Testis (tissue), 3 donors: ENCODE measurements around the gene FKBP1B. TPM values are rescaled to one million over a fixed set of nuclear protein-coding genes. Genes with fewer than 3 reads are reported as not detected.

Source experiments
- DNase-seq: peaks from one replicate; pipeline ENCODE4 v3.0.0-alpha.2; 2019
- H3K27ac ChIP-seq, 2 donors: fragments of 200-600 bp; sonication (generic); one replicate each; pipeline ENCODE4 v1.5.1; 2019
- H3K27me3 ChIP-seq: fragments of 200-600 bp; sonication (generic); one replicate; pipeline ENCODE4 v1.5.1; 2019
- H3K36me3 ChIP-seq: fragments of 200-600 bp; sonication (generic); one replicate; pipeline ENCODE4 v1.5.1; 2017; ENCODE audit warnings: low read depth; ENCODE audit errors: missing control alignments
- H3K4me1 ChIP-seq: fragments of 200-600 bp; sonication (generic); one replicate; pipeline ENCODE4 v1.5.1; 2019
- H3K4me3 ChIP-seq, 2 donors: fragments of 200-600 bp; sonication (generic); one replicate each; pipeline ENCODE4 v1.5.1; 2017 to 2019
- H3K9me3 ChIP-seq: fragments of 200-600 bp; sonication (generic); one replicate; pipeline ENCODE4 v1.5.1; 2017
- POLR2A ChIP-seq: fragments of 450-650 bp; IDR thresholded peaks from one replicate; pipeline ENCODE4 v1.6.1; 2017; ENCODE audit warnings: antibody characterized with exemption, mild to moderate bottlenecking, moderate library complexity
- WGBS, 2 donors: methylation state at CpG; one replicate each; pipeline ENCODE4 v1.1.5; 2018; 5-methylcytosine and 5-hydroxymethylcytosine counted together
- intact Hi-C: fragments of 100-400 bp; cut with DNase I; formaldehyde crosslinking; loops from one replicate; pipeline ENCODE4 v1.15.1; 2023; ENCODE audit warnings: low total_unique reads
- polyA plus RNA-seq: library from polyadenylated mRNA; stranded (reverse); fragments of 350-450 nt; fragmentation: Illumina TruSeq; extraction: RNeasy Lipid Tissue Mini Kit (QIAGEN cat#74804); gene quantifications from one replicate; pipeline ENCODE4 v1.2.3, GENCODE V29; 2014; ENCODE audit warnings: low read depth, low replicate concordance; ENCODE audit not compliant: insufficient read depth
- total RNA-seq, 2 donors: library from RNA; depleted of rRNA; stranded (reverse); fragments of >200 nt; gene quantifications; one replicate each; pipeline ENCODE4 v1.2.3, GENCODE V29; 2016
- TF ChIP-seq, protein P1 (sequence below), 3 experiments: fragments of 450-650 bp in 2 of 3; fragments of 200-600 bp in 1 of 3; sonication (generic) in 1 of 3; IDR thresholded peaks; one replicate each; pipeline ENCODE4 v1.5.1; 2016 to 2019; ENCODE audit warnings: antibody characterized with exemption in 3 of 3, mild to moderate bottlenecking in 2 of 3, moderate library complexity in 1 of 3

Gene FKBP1B
- total and polyA plus RNA-seq, 3 donors from 2014 or later = 2.7 to 3.6 (median 3.0) TPM

DNA sequence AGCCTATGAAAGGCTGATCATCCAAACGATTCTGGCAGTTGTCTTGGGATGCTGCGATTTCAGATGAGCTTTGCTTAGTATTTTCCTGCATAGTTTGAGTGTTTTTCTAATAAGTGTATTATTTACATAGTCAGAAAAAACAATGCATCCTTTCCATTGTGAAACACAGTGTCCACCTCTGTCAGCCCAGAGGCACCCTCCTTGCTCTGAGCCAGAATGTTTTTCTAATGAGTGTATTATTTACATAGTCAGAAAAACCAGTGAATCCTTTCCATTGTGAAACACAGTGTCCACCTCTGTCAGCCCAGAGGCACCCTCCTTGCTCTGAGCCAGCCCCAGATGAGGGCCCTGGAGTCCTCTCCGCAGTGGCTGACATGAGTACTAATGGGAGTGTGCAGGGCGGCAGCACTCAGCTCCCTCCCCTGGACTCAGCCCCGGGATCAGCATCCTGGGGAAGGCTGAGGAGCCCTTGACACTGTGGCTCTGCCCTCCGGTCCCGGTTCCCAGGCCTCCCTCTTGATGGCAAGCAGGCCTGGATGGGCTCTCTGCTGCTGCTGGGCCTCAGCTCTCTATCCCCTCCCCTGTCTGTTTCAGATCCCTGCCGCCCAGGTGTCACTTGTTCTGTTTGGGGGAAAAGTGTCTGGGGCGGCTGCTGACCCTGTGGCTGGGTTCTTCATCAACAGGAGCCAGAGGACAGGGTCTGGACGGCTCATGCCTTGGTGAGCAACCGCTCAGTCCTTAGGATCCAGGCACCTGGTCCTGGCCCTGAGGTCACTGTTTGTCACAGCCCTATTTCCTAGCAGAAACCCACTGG lies 33.8 kb upstream of the FKBP1B start:
- Histone ChIP-seq H3K4me3 (no peak overlapping the region), H3K4me1 (no peaks in the 10 kb centered on the region), H3K27me3 (no peaks in the 10 kb centered on the region), H3K36me3 (no peaks in the 10 kb centered on the region), H3K9me3 (no peaks in the 10 kb centered on the region), H3K27ac (no peak overlapping the region)
- TF ChIP-seq, protein P1, sequence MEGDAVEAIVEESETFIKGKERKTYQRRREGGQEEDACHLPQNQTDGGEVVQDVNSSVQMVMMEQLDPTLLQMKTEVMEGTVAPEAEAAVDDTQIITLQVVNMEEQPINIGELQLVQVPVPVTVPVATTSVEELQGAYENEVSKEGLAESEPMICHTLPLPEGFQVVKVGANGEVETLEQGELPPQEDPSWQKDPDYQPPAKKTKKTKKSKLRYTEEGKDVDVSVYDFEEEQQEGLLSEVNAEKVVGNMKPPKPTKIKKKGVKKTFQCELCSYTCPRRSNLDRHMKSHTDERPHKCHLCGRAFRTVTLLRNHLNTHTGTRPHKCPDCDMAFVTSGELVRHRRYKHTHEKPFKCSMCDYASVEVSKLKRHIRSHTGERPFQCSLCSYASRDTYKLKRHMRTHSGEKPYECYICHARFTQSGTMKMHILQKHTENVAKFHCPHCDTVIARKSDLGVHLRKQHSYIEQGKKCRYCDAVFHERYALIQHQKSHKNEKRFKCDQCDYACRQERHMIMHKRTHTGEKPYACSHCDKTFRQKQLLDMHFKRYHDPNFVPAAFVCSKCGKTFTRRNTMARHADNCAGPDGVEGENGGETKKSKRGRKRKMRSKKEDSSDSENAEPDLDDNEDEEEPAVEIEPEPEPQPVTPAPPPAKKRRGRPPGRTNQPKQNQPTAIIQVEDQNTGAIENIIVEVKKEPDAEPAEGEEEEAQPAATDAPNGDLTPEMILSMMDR (IDR thresholded peaks at IDR 0.05) = no peak
- no peak for TF ChIP-seq POLR2A
- intact Hi-C loops = no loop called here
- WGBS, 2 donors = 77 to 87% methylated on average over 9 of the region's 11 CpGs
- no peak for DNase-seq

DNA sequence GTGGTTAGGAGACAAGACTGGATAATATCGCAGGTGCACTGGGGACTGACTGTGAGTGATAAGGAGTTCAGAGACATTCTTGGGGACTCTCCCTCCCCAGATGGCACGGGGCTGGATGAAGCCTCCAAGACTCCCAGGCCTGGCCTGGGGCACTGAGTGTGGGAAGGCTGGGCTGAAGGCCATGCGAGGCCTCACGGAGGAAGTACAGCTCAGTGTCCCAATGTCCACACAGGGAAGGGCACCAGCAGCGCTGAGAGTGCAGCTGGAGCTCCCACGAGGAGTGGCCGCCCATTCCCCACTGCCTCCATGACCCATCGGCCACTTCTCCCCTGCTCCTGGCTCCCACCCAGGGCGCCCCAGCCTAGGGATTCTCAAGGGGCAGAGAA lies 33.2 kb upstream of the FKBP1B start:
- intact Hi-C loops = no loop called here
- TF ChIP-seq, protein P1 (IDR thresholded peaks at IDR 0.05) = no peak
- TF ChIP-seq POLR2A = no peak
- no peaks in the 10 kb centered on the region for H3K9me3 ChIP-seq
- no peak overlapping the region for H3K27ac ChIP-seq
- DNase-seq = no peak
- no peaks in the 10 kb centered on the region for H3K4me1 ChIP-seq
- no peak overlapping the region for H3K4me3 ChIP-seq
- no peaks in the 10 kb centered on the region for H3K36me3 ChIP-seq
- WGBS, 2 donors = 77 to 91% methylated on average over 6 to 9 of the region's 9 CpGs
- H3K27me3 ChIP-seq = no peaks in the 10 kb centered on the region

DNA sequence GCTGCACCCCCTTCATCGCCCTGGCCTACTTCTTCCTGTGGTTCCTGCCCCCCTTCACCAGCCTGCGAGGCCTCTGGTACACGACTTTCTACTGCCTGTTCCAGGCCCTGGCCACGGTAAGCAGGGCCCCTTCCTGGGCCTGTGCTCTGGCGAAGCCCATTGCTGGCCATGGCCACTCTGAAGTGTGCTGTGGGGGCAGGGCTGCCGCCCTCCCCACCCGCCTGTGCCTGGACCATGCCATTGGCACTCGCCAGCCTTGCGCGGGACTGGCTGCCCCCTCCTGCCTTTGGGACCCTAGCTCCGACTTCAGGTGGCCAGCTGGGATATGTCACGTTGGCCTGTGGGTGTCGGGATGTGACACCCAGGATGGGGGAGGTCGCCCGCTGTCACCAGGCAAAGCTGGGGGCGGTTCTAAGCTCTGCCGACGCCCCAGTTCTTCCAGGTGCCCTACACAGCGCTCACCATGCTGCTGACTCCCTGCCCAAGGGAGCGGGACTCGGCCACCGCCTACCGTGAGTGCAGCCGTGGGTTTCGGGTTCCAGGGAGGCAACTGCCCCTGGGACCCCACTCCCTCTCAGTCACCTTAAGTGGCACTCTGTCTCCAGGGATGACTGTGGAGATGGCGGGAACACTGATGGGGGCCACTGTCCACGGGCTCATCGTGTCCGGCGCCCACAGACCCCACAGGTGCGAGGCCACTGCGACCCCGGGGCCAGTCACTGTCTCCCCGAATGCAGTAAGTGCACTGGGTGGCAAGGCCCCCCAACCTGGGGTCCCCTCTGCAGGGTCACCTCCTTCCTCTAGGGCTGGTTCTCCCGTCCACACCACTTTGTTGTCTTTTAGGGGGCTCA lies 32.5 kb upstream of the FKBP1B start:
- Histone ChIP-seq H3K27me3 (no peaks in the 10 kb centered on the region), H3K4me1 (no peaks in the 10 kb centered on the region), H3K27ac (no peak overlapping the region), H3K36me3 (no peaks in the 10 kb centered on the region), H3K4me3 (no peak overlapping the region), H3K9me3 (no peaks in the 10 kb centered on the region)
- intact Hi-C loops = no loop called here
- no peak for DNase-seq
- 93 to 96% methylated on average over 22 to 35 of the region's 35 CpGs for whole genome bisulfite sequencing, 2 donors
- TF ChIP-seq POLR2A = no peak
- TF ChIP-seq, protein P1 (IDR thresholded peaks at IDR 0.05) = no peak

DNA sequence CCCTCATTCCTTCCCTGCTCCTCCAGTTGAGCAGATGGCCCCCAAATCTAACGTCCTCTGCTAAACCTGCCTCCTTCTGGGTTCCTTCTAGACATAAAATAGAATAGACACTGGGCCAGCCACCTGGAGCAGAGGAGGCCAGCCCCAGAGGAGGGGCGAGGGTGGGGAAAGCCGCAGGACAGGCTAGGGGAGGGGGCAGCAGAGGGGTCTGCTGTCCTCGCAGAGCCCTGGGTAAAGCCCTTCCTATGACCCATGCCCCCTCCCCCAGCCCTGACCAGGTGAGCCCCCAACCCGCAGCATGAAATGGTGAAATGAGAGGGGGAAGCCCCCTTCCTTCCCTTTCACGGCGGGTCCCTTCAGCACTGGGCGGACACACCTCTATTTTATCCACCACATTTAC lies 31.8 kb upstream of the FKBP1B start:
- Histone ChIP-seq H3K36me3 (no peaks in the 10 kb centered on the region), H3K4me1 (no peaks in the 10 kb centered on the region), H3K4me3 (no peak overlapping the region), H3K9me3 (no peaks in the 10 kb centered on the region), H3K27ac (no peak overlapping the region), H3K27me3 (no peaks in the 10 kb centered on the region)
- DNase-seq = no peak
- TF ChIP-seq, protein P1 (IDR thresholded peaks at IDR 0.05) = no peak
- TF ChIP-seq POLR2A = no peak
- intact Hi-C loops = no loop called here
- 84 to 87% methylated on average over 8 of the region's 8 CpGs for WGBS, 2 donors
